ENCODE measurements around the gene SLC24A5.

DNA sequence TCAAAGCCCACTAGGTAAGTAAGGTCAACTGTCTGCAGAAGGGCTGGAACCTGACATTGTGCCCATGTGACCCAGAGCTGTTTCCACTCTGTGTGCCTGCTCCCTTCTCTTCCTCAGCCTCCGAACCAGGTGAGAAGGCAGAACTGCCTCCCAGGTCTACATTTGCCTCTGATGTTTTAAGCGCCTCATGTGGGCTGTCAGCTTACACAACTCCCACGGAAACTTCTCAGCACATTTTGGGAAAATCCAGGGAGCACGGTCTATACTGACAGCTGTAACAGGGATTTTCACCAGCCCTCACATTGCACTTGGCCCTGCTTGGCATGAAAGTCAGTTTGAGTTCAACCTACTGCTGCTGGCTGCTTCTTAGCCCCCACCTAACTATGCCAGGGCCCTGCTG, 46.9 kb upstream of the SLC24A5 start:
- TF ChIP-seq MAFK (IDR thresholded peaks at IDR 0.05; ENCODE audit: low read depth, low read length) (no peak), POLR2A (IDR thresholded peaks at IDR 0.05; ENCODE audit: low read depth, low read length) (no peak), BHLHE40 (IDR thresholded peaks at IDR 0.05; ENCODE audit: low read depth, low read length) (no peak), CEBPB (IDR thresholded peaks at IDR 0.05; ENCODE audit: low read depth, low read length) (no peak), RCOR1 (IDR thresholded peaks at IDR 0.05; ENCODE audit: insufficient replicate concordance, low read length) (no peak), SMC3 (IDR thresholded peaks at IDR 0.05; ENCODE audit: low read depth, low read length) (no peak), RAD21 (IDR thresholded peaks at IDR 0.05; ENCODE audit: low read length) (no peak), MXI1 (IDR thresholded peaks at IDR 0.05; ENCODE audit: borderline replicate concordance, low read depth, low read length) (no peak), MAZ (IDR thresholded peaks at IDR 0.05; ENCODE audit: borderline replicate concordance, low read depth, low read length) (no peak), FOS (IDR thresholded peaks at IDR 0.05; ENCODE audit: low read depth, low read length) (no peak)
- TF ChIP-seq, protein P1, sequence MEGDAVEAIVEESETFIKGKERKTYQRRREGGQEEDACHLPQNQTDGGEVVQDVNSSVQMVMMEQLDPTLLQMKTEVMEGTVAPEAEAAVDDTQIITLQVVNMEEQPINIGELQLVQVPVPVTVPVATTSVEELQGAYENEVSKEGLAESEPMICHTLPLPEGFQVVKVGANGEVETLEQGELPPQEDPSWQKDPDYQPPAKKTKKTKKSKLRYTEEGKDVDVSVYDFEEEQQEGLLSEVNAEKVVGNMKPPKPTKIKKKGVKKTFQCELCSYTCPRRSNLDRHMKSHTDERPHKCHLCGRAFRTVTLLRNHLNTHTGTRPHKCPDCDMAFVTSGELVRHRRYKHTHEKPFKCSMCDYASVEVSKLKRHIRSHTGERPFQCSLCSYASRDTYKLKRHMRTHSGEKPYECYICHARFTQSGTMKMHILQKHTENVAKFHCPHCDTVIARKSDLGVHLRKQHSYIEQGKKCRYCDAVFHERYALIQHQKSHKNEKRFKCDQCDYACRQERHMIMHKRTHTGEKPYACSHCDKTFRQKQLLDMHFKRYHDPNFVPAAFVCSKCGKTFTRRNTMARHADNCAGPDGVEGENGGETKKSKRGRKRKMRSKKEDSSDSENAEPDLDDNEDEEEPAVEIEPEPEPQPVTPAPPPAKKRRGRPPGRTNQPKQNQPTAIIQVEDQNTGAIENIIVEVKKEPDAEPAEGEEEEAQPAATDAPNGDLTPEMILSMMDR (conservative IDR thresholded peaks at IDR 0.05; ENCODE audit: low read depth, low read length), result no peak
